Measurements from ENCODE around the gene ILRUN.

- TF ChIP-seq CTCF (conservative IDR thresholded peaks at IDR 0.05 in 1 of 2, IDR thresholded peaks at IDR 0.05 in 1 of 2; ENCODE audit: extremely low read depth in 1 of 2, insufficient read depth in 1 of 2, low read depth in 1 of 2, low read length in 2 of 2) (no peak), EZH2 (IDR thresholded peaks at IDR 0.05; ENCODE audit: borderline replicate concordance, low read length) (no peak)
These were observed 32.2 kb downstream of the ILRUN start for GRCh38 chr6:34664256-34664971.

All from mammary epithelial cell (primary cell).